ENCODE results near the gene MICOS13. TPM values are rescaled to one million over a fixed set of nuclear protein-coding genes. Genes with fewer than 3 reads are reported as not detected.

The MICOS13 gene
- total RNA-seq, 1 donor from 2014 or later = 48.0 TPM

DNA sequence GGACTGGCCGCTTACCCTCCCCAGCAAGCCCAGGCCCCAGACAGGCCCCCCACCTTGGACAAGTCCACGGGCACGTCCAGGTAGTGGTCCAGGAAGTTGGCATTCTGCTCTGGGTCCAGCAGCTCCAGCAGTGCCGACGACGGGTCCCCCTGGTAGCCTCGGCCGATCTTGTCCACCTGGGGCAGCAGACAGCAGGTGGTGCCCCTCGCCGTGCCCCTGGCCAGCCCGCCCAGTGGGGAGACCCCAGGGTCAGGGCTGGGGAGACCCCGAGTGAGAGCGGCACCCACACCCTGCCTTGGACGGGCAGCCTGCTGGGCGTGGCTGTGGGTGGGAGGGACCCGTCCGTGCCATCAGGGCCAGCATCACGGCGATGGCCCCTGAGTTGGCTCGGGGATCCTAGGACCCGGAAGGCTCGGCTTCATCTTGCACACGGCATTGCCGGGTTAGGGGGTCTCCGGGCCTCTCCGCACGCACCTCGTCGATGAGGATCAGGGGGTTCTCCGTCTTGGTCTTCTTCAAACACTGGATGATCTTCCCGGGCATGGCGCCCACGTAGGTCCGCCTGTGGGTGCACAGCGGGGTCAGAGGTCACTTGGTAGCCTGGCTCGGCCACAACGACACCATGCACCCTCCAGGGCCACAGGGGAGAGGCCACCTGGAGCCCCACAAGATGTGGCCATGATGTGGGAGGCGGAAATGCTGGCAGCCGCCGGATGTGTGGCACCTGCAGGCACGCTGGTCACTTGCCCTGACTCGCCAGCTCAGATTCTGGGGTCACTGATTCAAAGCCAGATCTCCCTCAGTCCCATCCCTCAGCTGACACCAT, 16.1 kb upstream of the MICOS13 start:
- H3K9me3 Mint-ChIP-seq (ENCODE audit: unreplicated experiment) = no peaks in the 10 kb centered on the region
- peaks cover 10% of the 10 kb centered on the region for H3K4me1 Mint-ChIP-seq (ENCODE audit: low read depth, unreplicated experiment)
- H3K27me3 ChIP-seq (ENCODE audit: insufficient read depth, low read length) = no peaks in the 10 kb centered on the region
- H2AFZ ChIP-seq (ENCODE audit: low read depth, low read length) = no peak overlapping the region
- FAIRE-seq = no peak
- peak overlapping the region; percentile 62 for H3K27ac Mint-ChIP-seq (ENCODE audit: unreplicated experiment)
- TF ChIP-seq, protein P1, sequence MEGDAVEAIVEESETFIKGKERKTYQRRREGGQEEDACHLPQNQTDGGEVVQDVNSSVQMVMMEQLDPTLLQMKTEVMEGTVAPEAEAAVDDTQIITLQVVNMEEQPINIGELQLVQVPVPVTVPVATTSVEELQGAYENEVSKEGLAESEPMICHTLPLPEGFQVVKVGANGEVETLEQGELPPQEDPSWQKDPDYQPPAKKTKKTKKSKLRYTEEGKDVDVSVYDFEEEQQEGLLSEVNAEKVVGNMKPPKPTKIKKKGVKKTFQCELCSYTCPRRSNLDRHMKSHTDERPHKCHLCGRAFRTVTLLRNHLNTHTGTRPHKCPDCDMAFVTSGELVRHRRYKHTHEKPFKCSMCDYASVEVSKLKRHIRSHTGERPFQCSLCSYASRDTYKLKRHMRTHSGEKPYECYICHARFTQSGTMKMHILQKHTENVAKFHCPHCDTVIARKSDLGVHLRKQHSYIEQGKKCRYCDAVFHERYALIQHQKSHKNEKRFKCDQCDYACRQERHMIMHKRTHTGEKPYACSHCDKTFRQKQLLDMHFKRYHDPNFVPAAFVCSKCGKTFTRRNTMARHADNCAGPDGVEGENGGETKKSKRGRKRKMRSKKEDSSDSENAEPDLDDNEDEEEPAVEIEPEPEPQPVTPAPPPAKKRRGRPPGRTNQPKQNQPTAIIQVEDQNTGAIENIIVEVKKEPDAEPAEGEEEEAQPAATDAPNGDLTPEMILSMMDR (IDR thresholded peaks at IDR 0.05; ENCODE audit: insufficient read depth, low read depth, low read length) = no peak
- TF ChIP-seq EZH2 (IDR thresholded peaks at IDR 0.05; ENCODE audit: insufficient read depth, low read length) = no peak
- H3K36me3 ChIP-seq (ENCODE audit: insufficient read depth, low read length) = peaks cover 13% of the 10 kb centered on the region
- H3K4me1 ChIP-seq (ENCODE audit: insufficient read depth, low read length) = peaks cover 8% of the 10 kb centered on the region
- no peak overlapping the region for H3K4me2 ChIP-seq (ENCODE audit: low read length)
- H3K9me3 ChIP-seq (ENCODE audit: insufficient read depth, low read depth, low read length) = no peaks in the 10 kb centered on the region
- H3K4me3 ChIP-seq (ENCODE audit: insufficient read depth, low read depth, low read length) = no peak overlapping the region
- no peak overlapping the region for H3K4me3 Mint-ChIP-seq (ENCODE audit: unreplicated experiment)
- H3K27ac ChIP-seq (ENCODE audit: low read depth, low read length) = no peak overlapping the region
- DNase-seq (ENCODE audit: low read depth) = no peak
- peaks cover 57% of the 10 kb centered on the region for H3K79me2 ChIP-seq (ENCODE audit: insufficient read depth, low read length)
- H3K9ac ChIP-seq (ENCODE audit: low read length) = no peak overlapping the region
- peaks cover 10% of the 10 kb centered on the region for H3K36me3 Mint-ChIP-seq (ENCODE audit: low read depth, unreplicated experiment)
- H3K27me3 Mint-ChIP-seq (ENCODE audit: low read depth, unreplicated experiment) = no peaks in the 10 kb centered on the region
- H4K20me1 ChIP-seq (ENCODE audit: insufficient read depth, low read length) = peaks cover 81% of the 10 kb centered on the region

DNA sequence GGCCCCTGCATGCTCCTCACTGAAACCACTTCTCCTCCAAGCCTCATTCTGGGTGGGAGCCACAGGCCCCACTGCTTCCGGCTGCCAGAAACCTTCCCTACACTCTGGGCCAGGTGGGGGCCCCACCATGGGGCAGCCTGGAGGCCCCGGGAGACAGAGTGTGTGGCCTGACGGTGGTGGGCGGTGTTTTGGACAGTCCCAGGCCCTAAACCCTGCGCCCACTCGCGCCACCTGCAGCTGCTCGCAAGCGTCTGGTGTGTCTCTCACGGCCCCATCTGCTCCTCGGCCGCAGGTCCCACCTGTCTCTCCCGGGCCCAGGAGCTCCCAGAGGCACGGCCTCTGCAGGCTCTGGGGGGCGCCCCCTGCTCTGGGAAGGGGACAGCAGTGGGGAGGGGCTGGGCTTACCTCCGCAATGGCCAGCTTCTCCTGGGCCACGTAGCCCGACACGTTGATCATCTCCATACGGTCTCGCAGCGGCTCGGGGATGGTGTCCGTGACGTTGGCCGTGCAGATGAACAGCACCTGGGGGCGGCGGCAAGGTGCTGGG, 15.4 kb upstream of the MICOS13 start:
- H3K27ac ChIP-seq (ENCODE audit: low read depth, low read length) = no peak overlapping the region
- H3K27me3 Mint-ChIP-seq (ENCODE audit: low read depth, unreplicated experiment) = no peaks in the 10 kb centered on the region
- H3K4me1 Mint-ChIP-seq (ENCODE audit: low read depth, unreplicated experiment) = peaks cover 10% of the 10 kb centered on the region
- DNase-seq (ENCODE audit: low read depth) (no peak), FAIRE-seq (no peak)
- no peaks in the 10 kb centered on the region for H3K9me3 Mint-ChIP-seq (ENCODE audit: unreplicated experiment)
- H3K79me2 ChIP-seq (ENCODE audit: insufficient read depth, low read length) = peaks cover 64% of the 10 kb centered on the region
- H4K20me1 ChIP-seq (ENCODE audit: insufficient read depth, low read length) = peaks cover 88% of the 10 kb centered on the region
- peaks cover 11% of the 10 kb centered on the region for H3K36me3 Mint-ChIP-seq (ENCODE audit: low read depth, unreplicated experiment)
- no peak overlapping the region for H3K4me2 ChIP-seq (ENCODE audit: low read length)
- H3K4me1 ChIP-seq (ENCODE audit: insufficient read depth, low read length) = peaks cover 8% of the 10 kb centered on the region
- H3K9ac ChIP-seq (ENCODE audit: low read length) = no peak overlapping the region
- H3K4me3 Mint-ChIP-seq (ENCODE audit: unreplicated experiment) = no peak overlapping the region
- peaks cover 12% of the 10 kb centered on the region for H3K36me3 ChIP-seq (ENCODE audit: insufficient read depth, low read length)
- no peak for TF ChIP-seq EZH2 (IDR thresholded peaks at IDR 0.05; ENCODE audit: insufficient read depth, low read length)
- TF ChIP-seq, protein P1 (IDR thresholded peaks at IDR 0.05; ENCODE audit: insufficient read depth, low read depth, low read length) = no peak
- no peaks in the 10 kb centered on the region for H3K27me3 ChIP-seq (ENCODE audit: insufficient read depth, low read length)
- H3K4me3 ChIP-seq (ENCODE audit: insufficient read depth, low read depth, low read length) = no peak overlapping the region
- no peak overlapping the region for H2AFZ ChIP-seq (ENCODE audit: low read depth, low read length)
- H3K9me3 ChIP-seq (ENCODE audit: insufficient read depth, low read depth, low read length) = no peaks in the 10 kb centered on the region
- H3K27ac Mint-ChIP-seq (ENCODE audit: unreplicated experiment) = no peak overlapping the region

Measured in astrocyte (in vitro differentiated cells and primary cell).